Inflammatory macrophage treated with lipopolysaccharide for 4 hours (primary cell): ENCODE data around the gene ATPAF2.
"Not testable (repeated sequence)": the region's sequence is repeated elsewhere in the genome, so short reads cannot be mapped to it uniquely, and the experiment has no call there.

Experiments used
- DNase-seq: peaks from one replicate; pipeline ENCODE4 v3.0.0-alpha.2; 2020

The ATPAF2 gene

GRCh38 chr17:18009609-18010420 is 29.2 kb downstream of the ATPAF2 start:
- no peak for DNase-seq

- no peak for DNase-seq
Measured at GRCh38 chr17:18008496-18009268, 30.3 kb downstream of the ATPAF2 start.

GRCh38 chr17:18006495-18007239 is 32.3 kb downstream of the ATPAF2 start:
- no peak for DNase-seq

GRCh38 chr17:18005496-18005895 is 33.5 kb downstream of the ATPAF2 start:
- DNase-seq: no peak

GRCh38 chr17:18004884-18005305 is 34.1 kb downstream of the ATPAF2 start:
- no peak for DNase-seq

- DNase-seq: no peak
Measured at GRCh38 chr17:18004345-18004744, 34.6 kb downstream of the ATPAF2 start.

- no peak for DNase-seq
Measured at GRCh38 chr17:18002171-18002570, 36.8 kb downstream of the ATPAF2 start.

- DNase-seq: no peak
Measured at GRCh38 chr17:18000030-18000408, 38.9 kb downstream of the ATPAF2 start.

- peak; percentile 5 for DNase-seq
Measured at GRCh38 chr17:17999364-18000029, 39.5 kb downstream of the ATPAF2 start.

- DNase-seq: no peak
Measured at GRCh38 chr17:17998934-17999333, 40.0 kb downstream of the ATPAF2 start.

- not testable (repeated sequence) for DNase-seq
Measured at GRCh38 chr17:17995887-17996286, 43.1 kb downstream of the ATPAF2 start.

- DNase-seq: peak; percentile 36
Measured at GRCh38 chr17:17994271-17995069, 44.5 kb downstream of the ATPAF2 start.

- DNase-seq: no peak
Measured at GRCh38 chr17:17993852-17994251, 45.1 kb downstream of the ATPAF2 start.

GRCh38 chr17:17993366-17993765 is 45.6 kb downstream of the ATPAF2 start:
- no peak for DNase-seq

GRCh38 chr17:17990282-17990681 is 48.7 kb downstream of the ATPAF2 start:
- DNase-seq: no peak

- no peak for DNase-seq
Measured at GRCh38 chr17:17989618-17990017, 49.4 kb downstream of the ATPAF2 start.

- DNase-seq: no peak
Measured at GRCh38 chr17:17989081-17989480, 49.9 kb downstream of the ATPAF2 start.

- no peak for DNase-seq
Measured at GRCh38 chr17:17988427-17988945, 50.5 kb downstream of the ATPAF2 start.

- no peak for DNase-seq
Measured at GRCh38 chr17:17987901-17988300, 51.1 kb downstream of the ATPAF2 start.

- no peak for DNase-seq
Measured at GRCh38 chr17:17987187-17987896, 51.6 kb downstream of the ATPAF2 start.

GRCh38 chr17:17985555-17985954 is 53.4 kb downstream of the ATPAF2 start:
- peak; percentile 10 for DNase-seq
